ENCODE measurements around the gene HNF1A. TPM values are rescaled to one million over a fixed set of nuclear protein-coding genes. Genes with fewer than 3 reads are reported as not detected.

HNF1A gene
- total RNA-seq, 1 donor from 2014 or later = not detected

GRCh38 chr12:120972870-120973543 is 5.3 kb upstream of the HNF1A start:
- Histone ChIP-seq H3K27me3 (ENCODE audit: control insufficient read depth, insufficient read depth, low read length) (no peaks in the 10 kb centered on the region), H3K4me3 (ENCODE audit: low read depth, low read length) (no peak overlapping the region), H3K36me3 (ENCODE audit: control insufficient read depth, insufficient read depth, low read length) (no peaks in the 10 kb centered on the region)
- DNase-seq (ENCODE audit: low read depth) = no peak
- TF ChIP-seq, protein P1, sequence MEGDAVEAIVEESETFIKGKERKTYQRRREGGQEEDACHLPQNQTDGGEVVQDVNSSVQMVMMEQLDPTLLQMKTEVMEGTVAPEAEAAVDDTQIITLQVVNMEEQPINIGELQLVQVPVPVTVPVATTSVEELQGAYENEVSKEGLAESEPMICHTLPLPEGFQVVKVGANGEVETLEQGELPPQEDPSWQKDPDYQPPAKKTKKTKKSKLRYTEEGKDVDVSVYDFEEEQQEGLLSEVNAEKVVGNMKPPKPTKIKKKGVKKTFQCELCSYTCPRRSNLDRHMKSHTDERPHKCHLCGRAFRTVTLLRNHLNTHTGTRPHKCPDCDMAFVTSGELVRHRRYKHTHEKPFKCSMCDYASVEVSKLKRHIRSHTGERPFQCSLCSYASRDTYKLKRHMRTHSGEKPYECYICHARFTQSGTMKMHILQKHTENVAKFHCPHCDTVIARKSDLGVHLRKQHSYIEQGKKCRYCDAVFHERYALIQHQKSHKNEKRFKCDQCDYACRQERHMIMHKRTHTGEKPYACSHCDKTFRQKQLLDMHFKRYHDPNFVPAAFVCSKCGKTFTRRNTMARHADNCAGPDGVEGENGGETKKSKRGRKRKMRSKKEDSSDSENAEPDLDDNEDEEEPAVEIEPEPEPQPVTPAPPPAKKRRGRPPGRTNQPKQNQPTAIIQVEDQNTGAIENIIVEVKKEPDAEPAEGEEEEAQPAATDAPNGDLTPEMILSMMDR (IDR thresholded peaks at IDR 0.05; ENCODE audit: insufficient read depth, low read length, severe bottlenecking) = no peak
- FAIRE-seq = no peak

DNA sequence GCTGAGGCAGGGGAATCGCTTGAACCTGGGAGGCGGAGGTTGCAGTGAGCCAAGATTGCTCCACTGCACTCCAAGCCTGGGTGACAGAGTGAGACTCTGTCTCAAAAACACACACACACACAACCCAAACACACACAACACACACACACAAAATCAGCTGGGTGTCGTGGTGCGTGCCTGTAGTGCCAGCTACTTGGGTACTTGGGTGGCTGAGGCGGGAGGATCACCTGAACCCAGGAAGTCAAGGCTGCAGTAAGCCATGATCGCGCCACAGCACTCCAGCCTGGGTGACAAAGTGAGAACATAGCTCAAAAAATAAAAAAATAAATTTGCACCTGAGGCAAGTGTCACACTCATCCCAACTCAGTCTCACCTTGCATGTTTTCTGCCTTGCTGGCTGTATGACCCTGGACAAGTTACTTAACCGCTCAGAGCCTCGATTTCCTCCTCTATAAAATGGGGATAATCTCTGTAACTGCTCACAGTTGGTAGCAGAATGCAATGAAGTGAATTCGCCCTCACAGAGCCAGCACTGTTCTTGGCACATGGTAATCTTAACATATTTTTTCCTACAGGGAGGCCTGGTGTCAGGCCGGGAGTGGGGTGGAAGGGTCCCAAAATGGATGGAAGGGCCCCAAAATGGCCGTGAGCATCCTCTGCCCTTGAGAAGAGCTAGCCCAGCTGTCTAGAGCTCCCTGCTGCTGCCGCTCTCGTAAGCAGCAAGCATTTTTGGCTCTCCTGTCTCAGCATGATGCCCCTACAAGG is 630 bp upstream of the HNF1A start:
- DNase-seq (ENCODE audit: low read depth) = no peak
- no peak overlapping the region for H3K4me3 ChIP-seq (ENCODE audit: low read depth, low read length)
- no peaks in the 10 kb centered on the region for H3K27me3 ChIP-seq (ENCODE audit: control insufficient read depth, insufficient read depth, low read length)
- no peak for FAIRE-seq
- TF ChIP-seq, protein P1 (IDR thresholded peaks at IDR 0.05; ENCODE audit: insufficient read depth, low read length, severe bottlenecking) = no peak
- H3K36me3 ChIP-seq (ENCODE audit: control insufficient read depth, insufficient read depth, low read length) = no peaks in the 10 kb centered on the region

GRCh38 chr12:120979220-120979861 is 998 bp downstream of the HNF1A start:
- Histone ChIP-seq H3K27me3 (ENCODE audit: control insufficient read depth, insufficient read depth, low read length) (no peaks in the 10 kb centered on the region), H3K4me3 (ENCODE audit: low read depth, low read length) (no peak overlapping the region), H3K36me3 (ENCODE audit: control insufficient read depth, insufficient read depth, low read length) (no peaks in the 10 kb centered on the region)
- no peak for DNase-seq (ENCODE audit: low read depth)
- no peak for FAIRE-seq
- TF ChIP-seq, protein P1 (IDR thresholded peaks at IDR 0.05; ENCODE audit: insufficient read depth, low read length, severe bottlenecking) = no peak

GRCh38 chr12:120979862-120980696 is 1.7 kb downstream of the HNF1A start:
- Histone ChIP-seq H3K27me3 (ENCODE audit: control insufficient read depth, insufficient read depth, low read length) (no peaks in the 10 kb centered on the region), H3K36me3 (ENCODE audit: control insufficient read depth, insufficient read depth, low read length) (no peaks in the 10 kb centered on the region), H3K4me3 (ENCODE audit: low read depth, low read length) (no peak overlapping the region)
- TF ChIP-seq, protein P1 (IDR thresholded peaks at IDR 0.05; ENCODE audit: insufficient read depth, low read length, severe bottlenecking) = no peak
- FAIRE-seq = no peak
- DNase-seq (ENCODE audit: low read depth) = no peak

DNA sequence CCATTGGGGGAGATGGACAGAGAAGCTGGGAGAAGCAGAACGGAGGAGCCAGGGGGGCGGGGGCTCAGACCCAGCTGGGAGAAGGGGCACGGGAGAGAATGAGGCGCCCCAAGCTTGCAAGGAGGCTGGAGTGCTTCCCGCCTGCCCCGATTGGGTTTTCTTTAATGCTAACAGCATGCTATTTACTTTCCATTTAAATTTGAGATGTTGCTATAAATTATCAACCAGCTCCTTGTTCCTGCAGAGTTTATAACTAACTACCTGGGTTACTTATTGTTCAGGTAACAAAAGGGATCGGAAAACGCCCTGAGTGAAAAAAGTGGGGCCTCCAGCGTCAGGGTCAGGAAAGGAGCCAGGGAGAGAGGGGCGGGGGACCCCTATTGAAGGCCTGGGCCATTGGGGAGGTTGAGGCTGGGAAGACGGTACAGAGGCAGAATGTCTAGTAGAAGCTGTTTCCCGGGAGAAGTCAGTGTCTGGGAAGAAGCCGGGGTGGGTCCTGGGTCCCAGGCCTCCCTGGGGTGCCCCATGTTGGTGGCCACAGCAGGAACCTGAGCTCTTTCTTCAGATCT is 2.5 kb downstream of the HNF1A start:
- Histone ChIP-seq H3K4me3 (ENCODE audit: low read depth, low read length) (no peak overlapping the region), H3K27me3 (ENCODE audit: control insufficient read depth, insufficient read depth, low read length) (no peaks in the 10 kb centered on the region), H3K36me3 (ENCODE audit: control insufficient read depth, insufficient read depth, low read length) (no peaks in the 10 kb centered on the region)
- DNase-seq (ENCODE audit: low read depth) (no peak), FAIRE-seq (no peak)
- TF ChIP-seq, protein P1 (IDR thresholded peaks at IDR 0.05; ENCODE audit: insufficient read depth, low read length, severe bottlenecking) = no peak

All from bronchial epithelial cell (primary cell).